Ishikawa (cell line): ENCODE measurements around the gene STRIP1.

ENCODE experiments used
- CEBPB ChIP-seq: IDR thresholded peaks from 2 replicates; pipeline ENCODE4 v1.6.1; 2012
- CREB1 ChIP-seq: IDR thresholded peaks from 2 replicates; pipeline ENCODE4 v1.6.1; 2012; ENCODE audit warnings: low read depth
- EGR1 ChIP-seq: IDR thresholded peaks from 2 replicates; pipeline ENCODE4 v1.6.1; 2012
- EP300 ChIP-seq: IDR thresholded peaks from 2 replicates; pipeline ENCODE4 v1.6.1; 2012; ENCODE audit warnings: borderline replicate concordance
- FOXM1 ChIP-seq: IDR thresholded peaks from 2 replicates; pipeline ENCODE4 v1.6.1; 2012; ENCODE audit warnings: low read depth, borderline replicate concordance
- MAX ChIP-seq: IDR thresholded peaks from 2 replicates; pipeline ENCODE4 v1.6.1; 2012
- NFIC ChIP-seq: IDR thresholded peaks from 2 replicates; pipeline ENCODE4 v1.6.1; 2012
- RAD21 ChIP-seq: IDR thresholded peaks from 2 replicates; pipeline ENCODE4 v1.6.1; 2012; ENCODE audit warnings: low read depth
- REST ChIP-seq: IDR thresholded peaks from 2 replicates; pipeline ENCODE4 v1.6.1; 2012; ENCODE audit warnings: low read depth, mild to moderate bottlenecking
- TAF1 ChIP-seq: IDR thresholded peaks from 2 replicates; pipeline ENCODE4 v1.6.1; 2012; ENCODE audit warnings: low read depth, mild to moderate bottlenecking
- TCF12 ChIP-seq: IDR thresholded peaks from 2 replicates; pipeline ENCODE4 v1.6.1; 2012; ENCODE audit warnings: low read depth
- TEAD4 ChIP-seq: IDR thresholded peaks from 2 replicates; pipeline ENCODE4 v1.6.1; 2012
- USF1 ChIP-seq: IDR thresholded peaks from 2 replicates; pipeline ENCODE4 v1.6.1; 2012
- YY1 ChIP-seq: IDR thresholded peaks from 2 replicates; pipeline ENCODE4 v1.6.1; 2012; ENCODE audit warnings: low read depth
- ZBTB7A ChIP-seq: IDR thresholded peaks from 2 replicates; pipeline ENCODE4 v1.6.1; 2012; ENCODE audit warnings: low read depth

Gene STRIP1

GRCh38 chr1:110047463-110047862 lies 13.0 kb downstream of the STRIP1 start:
- TF ChIP-seq TEAD4 (no peak), YY1 (no peak), EGR1 (no peak), RAD21 (no peak), CEBPB (no peak), MAX (no peak)

DNA sequence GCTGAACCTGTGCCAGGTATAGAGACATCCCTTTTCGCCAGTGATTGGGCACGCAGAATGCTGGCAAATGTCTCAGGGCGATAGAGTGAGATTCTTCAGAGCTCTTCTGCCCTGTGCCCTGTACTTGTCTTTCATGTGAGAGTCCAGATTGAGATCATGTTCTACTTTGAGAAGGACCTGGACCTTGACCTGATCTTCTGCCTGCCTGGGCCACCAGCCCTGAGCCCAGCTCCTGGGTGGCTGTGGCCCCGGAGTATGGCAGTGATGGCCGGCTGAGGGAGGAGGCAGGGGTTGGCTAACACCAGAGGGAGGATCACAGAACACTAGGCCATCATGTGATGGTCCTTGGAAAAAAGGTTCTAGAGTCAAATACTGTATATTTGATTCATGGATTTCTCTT lies 13.8 kb downstream of the STRIP1 start:
- TF ChIP-seq TCF12 (no peak), NFIC (no peak), YY1 (no peak), MAX (no peak), ZBTB7A (no peak), TAF1 (no peak), TEAD4 (no peak), USF1 (no peak), CREB1 (no peak), EP300 (no peak), RAD21 (no peak), EGR1 (no peak), REST (no peak), FOXM1 (no peak), CEBPB (no peak)

DNA sequence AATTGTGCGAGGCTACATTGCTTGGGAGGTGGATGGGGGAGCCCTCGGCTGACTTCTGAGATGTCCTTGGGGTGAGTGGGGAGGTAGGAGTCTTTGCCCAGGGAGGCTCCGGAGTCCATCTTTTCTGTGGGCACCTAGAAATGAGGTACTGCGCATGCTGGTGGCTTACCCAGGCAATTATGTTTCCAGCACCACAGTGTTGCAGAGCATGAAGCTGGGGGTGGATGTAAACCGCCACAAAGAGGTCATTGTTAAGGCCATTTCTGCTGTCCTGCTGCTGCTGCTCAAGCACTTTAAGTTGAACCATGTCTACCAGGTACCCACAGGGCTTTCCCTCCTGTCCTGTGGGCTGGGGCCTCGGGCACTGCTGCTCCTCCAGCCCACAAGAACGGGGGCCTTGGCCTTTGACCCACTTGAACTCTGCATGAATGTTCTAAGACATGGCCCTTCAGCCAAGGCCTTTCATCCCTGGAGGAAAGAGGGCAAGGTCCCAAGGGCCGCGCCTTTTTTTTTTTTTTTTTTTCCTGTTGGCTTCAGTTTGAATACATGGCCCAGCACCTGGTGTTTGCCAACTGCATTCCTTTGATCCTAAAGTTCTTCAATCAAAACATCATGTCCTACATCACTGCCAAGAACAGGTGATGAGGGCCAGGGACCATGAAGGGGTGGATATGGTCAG lies 14.6 kb downstream of the STRIP1 start:
- no peak for TF ChIP-seq CREB1
- TF ChIP-seq TEAD4 = no peak
- TF ChIP-seq YY1 = no peak
- no peak for TF ChIP-seq MAX
- no peak for TF ChIP-seq TAF1

DNA sequence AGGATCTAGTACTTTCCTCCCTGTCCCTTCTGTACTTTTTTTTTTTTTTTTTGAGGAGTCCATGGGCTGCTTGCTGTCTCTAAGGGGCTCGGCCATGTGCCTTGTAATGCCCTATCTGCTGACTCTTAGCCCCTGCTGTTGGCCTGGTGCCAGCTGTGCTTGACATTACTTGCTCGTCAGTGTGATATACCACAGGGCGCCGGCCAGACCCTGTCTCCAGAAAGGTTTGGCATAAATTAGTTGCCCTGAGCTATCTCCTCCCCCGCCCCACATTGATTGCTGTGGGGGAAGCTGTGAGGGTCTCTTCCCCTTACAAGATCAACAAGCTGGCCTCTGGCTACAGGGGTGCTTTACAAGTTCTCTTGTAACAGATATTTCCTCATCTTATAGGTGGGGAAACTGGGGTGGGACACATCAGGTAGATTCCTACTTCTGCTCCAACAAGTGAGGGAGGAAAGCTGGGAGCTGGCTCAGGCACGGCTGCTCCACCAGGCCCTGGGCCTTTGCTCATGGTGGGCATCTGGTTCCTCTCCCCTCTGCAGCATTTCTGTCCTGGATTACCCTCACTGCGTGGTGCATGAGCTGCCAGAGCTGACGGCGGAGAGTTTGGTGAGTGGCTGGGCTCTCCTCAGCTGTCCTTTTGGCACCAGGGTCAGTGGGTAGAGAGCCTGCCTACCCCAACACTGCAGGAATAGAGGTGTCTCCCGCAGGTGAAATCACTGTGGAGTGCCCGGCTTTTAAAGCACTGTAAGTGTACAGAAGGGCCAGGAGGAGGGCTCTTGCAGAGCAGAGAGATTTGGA lies 15.6 kb downstream of the STRIP1 start:
- peak; percentile 45 for TF ChIP-seq NFIC
- no peak for TF ChIP-seq TEAD4
- no peak for TF ChIP-seq TAF1
- TF ChIP-seq EP300 = no peak
- TF ChIP-seq FOXM1 = no peak
- TF ChIP-seq REST = no peak
- TF ChIP-seq YY1 = no peak

- no peak for TF ChIP-seq TAF1
- no peak for TF ChIP-seq EGR1
Measured at GRCh38 chr1:110050602-110051261, 16.3 kb downstream of the STRIP1 start.

- TF ChIP-seq ZBTB7A (no peak), CREB1 (no peak), TEAD4 (no peak), MAX (no peak), CEBPB (no peak), NFIC (no peak), EGR1 (no peak), TCF12 (no peak), RAD21 (no peak), USF1 (no peak), REST (no peak), YY1 (no peak), TAF1 (no peak), FOXM1 (no peak), EP300 (no peak)
Measured at GRCh38 chr1:110051262-110051648, 16.8 kb downstream of the STRIP1 start.
